ENCODE results near the gene PINLYP. TPM values are rescaled to one million over a fixed set of nuclear protein-coding genes. Genes with fewer than 3 reads are reported as not detected.

The PINLYP gene
- total RNA-seq = 0.65 and 1.8 TPM in 2 replicates

DNA sequence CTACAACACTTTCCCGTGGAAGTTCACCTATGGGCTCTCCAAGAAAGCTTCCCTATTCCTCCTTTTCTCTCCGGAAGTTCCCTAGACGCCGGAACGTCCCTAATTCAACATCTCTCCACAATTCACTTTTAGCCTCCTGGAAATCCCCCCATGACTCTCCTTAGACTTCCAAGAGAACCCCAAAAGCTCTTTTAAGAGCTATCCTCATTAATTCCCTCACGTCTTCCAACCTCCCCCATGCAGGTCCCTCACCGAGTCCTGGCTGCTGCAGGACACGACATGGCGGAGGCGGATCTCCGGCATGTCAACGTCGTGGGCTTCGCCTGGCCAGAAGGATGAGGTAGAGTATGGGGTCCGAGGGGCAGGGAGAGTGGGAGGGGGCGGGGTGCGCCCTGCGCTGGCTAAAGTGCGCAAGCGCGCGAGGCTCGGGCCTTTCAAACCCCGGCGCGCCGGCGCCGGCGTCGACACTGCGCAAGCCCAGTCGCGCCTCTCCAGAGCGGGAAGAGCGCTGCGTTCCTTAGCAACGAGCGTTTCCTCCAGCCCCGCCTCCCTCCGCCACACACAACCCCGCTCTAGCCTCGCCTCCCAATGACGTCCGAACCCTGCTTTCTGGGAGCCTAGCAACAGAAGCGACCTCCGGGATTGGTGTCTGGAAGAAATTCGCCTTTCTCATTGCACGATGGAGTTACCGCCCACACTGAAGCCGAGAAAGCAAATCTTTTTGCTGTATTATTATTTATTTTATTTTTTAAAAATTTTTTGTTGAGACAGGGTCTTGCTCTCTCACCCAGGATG, at the start of gene PINLYP, which contains the start of gene XRCC1:
TSS of gene PINLYP (plus strand) at position 646 of the 795 bp plus-strand sequence. CDS start 1,391 bp downstream, outside the sequence.
TSS of gene XRCC1 (minus strand) at position 372 of the 795 bp plus-strand sequence. CDS start at position 303, 69 bp downstream.

GRCh38 chr19:43526884-43527859, 48.4 kb upstream of the PINLYP start, which contains the start of gene ETHE1:
ETHE1 (minus strand) TSS chr19:43527201; CDS start chr19:43527177, 24 bp downstream.

DNA sequence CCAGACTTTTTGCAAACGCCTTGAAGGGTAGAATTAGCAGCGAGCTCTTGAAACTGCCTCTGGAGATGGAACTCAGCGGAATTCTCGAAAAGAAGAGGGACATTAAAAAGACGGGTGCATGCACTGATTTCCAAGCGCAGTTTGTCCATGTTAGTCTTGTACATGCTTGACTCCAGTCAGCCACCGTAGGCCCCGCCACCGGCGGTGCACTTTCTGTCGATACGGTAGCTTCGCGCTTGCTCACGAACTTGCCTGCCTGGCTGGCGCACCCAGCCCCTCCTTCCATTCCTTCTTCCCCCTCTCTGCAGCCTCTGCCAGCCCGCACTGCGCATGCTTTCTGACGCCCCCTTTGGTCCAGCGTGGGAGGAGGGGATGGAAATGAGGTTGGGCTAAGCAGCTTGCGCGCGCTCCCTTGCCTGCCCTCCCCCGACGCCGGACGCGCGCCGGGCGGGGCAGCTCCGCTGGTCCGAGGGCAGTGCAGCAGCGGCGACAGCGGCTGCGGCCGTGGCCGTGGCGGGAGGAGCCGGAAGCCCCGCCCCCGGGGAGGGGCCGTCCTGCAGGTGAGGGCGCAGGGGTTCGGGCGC, 42.5 kb upstream of the PINLYP start, which contains the start of gene ZNF575:
TSS of gene ZNF575 (plus strand) at position 227 of the 584 bp plus-strand sequence. CDS start 1,235 bp downstream, outside the sequence.

DNA sequence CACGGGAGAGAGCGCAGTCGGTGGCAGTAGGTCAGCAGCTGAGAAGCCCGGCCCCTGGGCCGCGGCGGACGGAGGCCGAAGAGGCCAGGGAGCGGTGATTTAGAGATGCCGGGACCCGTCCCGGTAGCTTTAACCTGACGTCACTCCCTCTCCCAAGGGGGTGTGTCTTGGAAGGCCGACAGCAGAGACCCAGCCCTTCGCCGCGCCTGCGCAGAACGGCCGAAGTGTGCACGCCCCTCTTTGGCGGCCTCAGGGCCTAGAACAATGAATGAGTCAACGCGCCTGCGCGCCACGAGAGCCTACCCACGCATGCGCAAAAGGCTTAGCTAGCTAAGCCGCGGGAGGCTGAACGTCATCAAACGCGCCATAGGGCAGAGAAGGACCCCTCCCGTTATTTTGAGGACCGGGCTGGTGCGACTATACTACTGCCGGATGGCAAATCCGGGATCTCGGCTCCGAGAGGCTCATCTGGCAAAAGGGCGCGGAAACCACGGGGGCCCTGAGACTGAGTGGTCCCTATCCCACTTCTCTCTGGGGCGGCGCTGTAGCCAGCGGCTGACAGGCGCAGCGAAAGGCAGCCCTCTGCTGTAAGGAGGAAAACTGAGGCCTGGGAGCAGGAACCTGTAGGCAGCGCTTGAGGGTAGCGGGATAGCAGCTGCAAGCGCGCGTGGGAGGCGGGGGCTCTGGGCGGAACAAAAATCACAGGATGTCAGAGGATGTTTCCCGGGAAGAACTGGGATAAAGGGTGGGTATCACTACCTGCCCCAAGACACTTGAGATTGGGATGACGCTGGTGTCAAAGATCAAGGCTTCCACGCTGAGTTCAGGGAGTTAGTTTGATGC, 20.6 kb downstream of the PINLYP start, which contains the start of the genes IRGQ and ZNF576:
TSS of gene IRGQ (minus strand) at position 136 of the 843 bp plus-strand sequence. CDS start 796 bp downstream, outside the sequence.
TSS of gene ZNF576 (plus strand) at position 597 of the 843 bp plus-strand sequence. CDS start 514 bp downstream, outside the sequence.

GRCh38 chr19:43611788-43612187, 36.2 kb downstream of the PINLYP start, which contains the start of gene SRRM5:
SRRM5 (plus strand) TSS chr19:43612088; CDS start chr19:43612122, 34 bp downstream.

DNA sequence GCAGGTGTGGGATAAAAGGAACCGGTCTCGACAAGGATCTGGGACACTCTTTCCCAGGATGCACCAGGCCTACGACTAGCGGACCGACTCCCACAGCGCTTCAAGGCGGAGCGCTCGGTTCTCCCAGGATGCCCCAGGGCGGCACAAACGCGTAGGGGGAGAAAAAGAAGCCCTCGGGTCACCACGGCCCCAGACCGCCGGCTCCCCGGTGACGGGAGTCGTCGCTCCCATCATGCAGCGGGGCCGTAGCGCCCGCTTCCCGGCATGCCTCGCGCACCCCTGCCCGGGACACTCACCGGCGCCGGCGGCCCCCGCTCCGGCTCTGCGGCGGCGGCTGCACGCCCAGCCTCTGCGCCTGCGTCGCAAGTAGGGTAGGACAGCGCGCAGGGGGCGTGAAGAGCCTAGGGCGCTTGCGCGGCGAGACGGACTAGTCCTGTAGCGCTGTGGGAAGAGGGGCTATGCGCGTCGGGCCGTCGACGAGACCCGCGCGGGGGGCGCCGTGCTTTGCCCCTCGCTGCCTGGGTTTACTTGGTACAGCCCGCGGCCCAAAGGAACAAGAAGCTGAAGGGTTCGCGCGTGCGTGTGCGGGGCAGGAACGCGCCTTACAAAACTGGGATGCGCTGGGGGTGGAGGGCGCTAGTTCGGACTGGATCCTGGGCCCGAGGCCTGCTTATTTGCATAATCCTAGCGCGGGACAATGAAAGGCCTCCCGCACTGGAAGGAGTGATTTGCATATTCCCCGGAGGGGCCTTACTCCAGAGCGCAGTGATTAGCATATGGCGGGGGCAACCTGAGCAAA, 43.9 kb downstream of the PINLYP start, which contains the start of gene ZNF428:
TSS of gene ZNF428 (minus strand) at position 368 of the 799 bp plus-strand sequence. CDS start 5,325 bp downstream, outside the sequence.

Other genes with a start within 250 kb of the PINLYP start
- not detected in 2 replicates for gene CD177, start 222.1 kb upstream of the PINLYP start, total RNA-seq
- not detected in 2 replicates for gene TEX101, start 160.9 kb upstream of the PINLYP start, total RNA-seq
- gene LYPD3, start 110.2 kb upstream of the PINLYP start, total RNA-seq = under 0.01 TPM in 1 of 2 replicates, not detected in the other
- gene PHLDB3, start 71.1 kb upstream of the PINLYP start, total RNA-seq = 11.9 and 14.1 TPM in 2 replicates
- 65.0 and 94.2 TPM in 2 replicates for gene ETHE1, start 48.6 kb upstream of the PINLYP start, total RNA-seq
- not detected in 2 replicates for gene ZNF575, start 42.6 kb upstream of the PINLYP start, total RNA-seq
- gene XRCC1, start 274 bp upstream of the PINLYP start, total RNA-seq = 14.7 and 21.8 TPM in 2 replicates
- gene IRGQ, start 20.3 kb downstream of the PINLYP start, total RNA-seq = 12.5 and 16.7 TPM in 2 replicates
- gene ZNF576, start 20.8 kb downstream of the PINLYP start, total RNA-seq = 11.7 and 14.7 TPM in 2 replicates
- not detected in 2 replicates for gene SRRM5, start 36.3 kb downstream of the PINLYP start, total RNA-seq
- gene ZNF428, start 43.8 kb downstream of the PINLYP start, total RNA-seq = 30.7 and 45.0 TPM in 2 replicates
- 0.36 and 1.3 TPM in 2 replicates for gene CADM4, start 64.0 kb downstream of the PINLYP start, total RNA-seq
- 57.7 and 67.7 TPM in 2 replicates for gene PLAUR, start 94.4 kb downstream of the PINLYP start, total RNA-seq
- gene IRGC, start 140.3 kb downstream of the PINLYP start, total RNA-seq = not detected in 2 replicates
- gene SMG9, start 179.2 kb downstream of the PINLYP start, total RNA-seq = 12.5 and 19.8 TPM in 2 replicates
- gene KCNN4, start 205.2 kb downstream of the PINLYP start, total RNA-seq = not detected in 2 replicates
- gene LYPD5, start 226.6 kb downstream of the PINLYP start, total RNA-seq = 3.2 TPM in 1 of 2 replicates, not detected in the other

Data from cardiac atrium fibroblast (primary cell).